GM19452 (cell line): ENCODE results near the gene SRF.

Experiments used
- ATAC-seq: cut with Tn5 transposase; IDR thresholded peaks from one replicate; pipeline ENCODE4 v1.9.1; 2021; ENCODE audit not compliant: unreplicated experiment

SRF gene

GRCh38 chr6:43207286-43207685 is 36.2 kb downstream of the SRF start:
- ATAC-seq = no peak

GRCh38 chr6:43211955-43212354 is 40.9 kb downstream of the SRF start:
- no peak for ATAC-seq

GRCh38 chr6:43213431-43213830 is 42.4 kb downstream of the SRF start:
- no peak for ATAC-seq

GRCh38 chr6:43215066-43215465 is 44.0 kb downstream of the SRF start:
- no peak for ATAC-seq

- no peak for ATAC-seq
Observed at GRCh38 chr6:43216200-43216599, 45.1 kb downstream of the SRF start.

GRCh38 chr6:43217351-43217750 is 46.3 kb downstream of the SRF start:
- no peak for ATAC-seq

GRCh38 chr6:43219119-43219518 is 48.0 kb downstream of the SRF start:
- ATAC-seq = no peak

- no peak for ATAC-seq
Observed at GRCh38 chr6:43219814-43220213, 48.7 kb downstream of the SRF start.

- ATAC-seq = no peak
Observed at GRCh38 chr6:43220439-43220951, 49.4 kb downstream of the SRF start.

GRCh38 chr6:43221046-43221972 is 50.2 kb downstream of the SRF start:
- ATAC-seq = no peak

GRCh38 chr6:43222418-43223059 is 51.5 kb downstream of the SRF start:
- no peak for ATAC-seq

GRCh38 chr6:43223175-43223574 is 52.1 kb downstream of the SRF start:
- no peak for ATAC-seq

GRCh38 chr6:43226192-43226851 is 55.3 kb downstream of the SRF start:
- no peak for ATAC-seq

GRCh38 chr6:43228951-43229802 is 58.1 kb downstream of the SRF start, which contains the start of gene DNPH1:
Gene DNPH1 (minus strand): TSS chr6:43229481. CDS start chr6:43229456, 25 bp downstream.
- peak; percentile 78 for ATAC-seq

GRCh38 chr6:43229803-43230620 is 58.9 kb downstream of the SRF start:
- no peak for ATAC-seq

- ATAC-seq = no peak
Observed at GRCh38 chr6:43231053-43231452, 60.0 kb downstream of the SRF start.
